Panc1 (cell line): Measurements from ENCODE around the gene CPNE7. TPM values are rescaled to one million over a fixed set of nuclear protein-coding genes. Genes with fewer than 3 reads are reported as not detected.

Experiments
- ATAC-seq: fragments of 200-7000 bp; cut with Tn5 transposase; 2 replicates; pipeline ENCODE4 v1.9.1; 2020; ENCODE audit warnings: mild to moderate bottlenecking, moderate library complexity
- BruUV-seq: library from RNA; stranded (reverse); fragments of 400-500 nt; replicated peaks from 2 replicates; lab custom pipeline; 2021; lab: Mats Ljungman, UMichigan
- CTCF ChIA-PET: fragments of 300-600 bp; sonication (Branson Sonifier 250); formaldehyde crosslinking; loops from one replicate; lab custom pipeline; 2022; ENCODE audit warnings: antibody characterized with exemption; lab: Charles Lee
- POLR2A ChIA-PET: fragments of 300-600 bp; sonication (Branson Sonifier 250); formaldehyde crosslinking; loops from one replicate; lab custom pipeline; 2022; ENCODE audit warnings: antibody characterized with exemption; lab: Charles Lee
- DNase-seq: peaks from one replicate; pipeline ENCODE4 v3.0.0-alpha.2; 2010; ENCODE audit warnings: low read depth, low spot score
- H3K27ac ChIP-seq: 2 replicates; pipeline ENCODE4 v1.5.1; 2011; ENCODE audit warnings: mild to moderate bottlenecking, low read length, inconsistent platforms
- H3K27me3 ChIP-seq: fragments of 200-500 bp; sonication (Bioruptor generic); 2 replicates; pipeline ENCODE4 v1.6.0; 2014; ENCODE audit warnings: low read length, inconsistent platforms; ENCODE audit not compliant: control insufficient read depth, insufficient read depth
- H3K36me3 ChIP-seq: fragments of 200-500 bp; sonication (Bioruptor generic); 2 replicates; pipeline ENCODE4 v1.5.1; 2014; ENCODE audit warnings: inconsistent platforms, mild to moderate bottlenecking, low read length, moderate library complexity; ENCODE audit not compliant: control insufficient read depth, insufficient read depth
- H3K4me1 ChIP-seq: 2 replicates; pipeline ENCODE4 v1.5.1; 2011; ENCODE audit warnings: inconsistent platforms, mild to moderate bottlenecking, low read length, moderate library complexity; ENCODE audit not compliant: control insufficient read depth, insufficient read depth
- H3K4me3 ChIP-seq, 2 experiments: 2 replicates each; pipeline ENCODE4 v1.5.1; 2011 to 2012; ENCODE audit warnings: low read depth in 2 of 2, low read length in 2 of 2, mild to moderate bottlenecking in 2 of 2, inconsistent platforms in 1 of 2, moderate library complexity in 1 of 2
- H3K9me3 ChIP-seq: fragments of 200-500 bp; sonication (Bioruptor generic); 2 replicates; pipeline ENCODE4 v1.5.1; 2014; ENCODE audit warnings: low read depth, mild to moderate bottlenecking, inconsistent platforms, low read length, moderate library complexity; ENCODE audit not compliant: control insufficient read depth, insufficient read depth
- CTCF ChIP-seq: fragments of 450-650 bp; IDR thresholded peaks from 2 replicates; pipeline ENCODE4 v1.5.1; 2017; ENCODE audit warnings: mild to moderate bottlenecking
- POLR2AphosphoS5 ChIP-seq: IDR thresholded peaks from 2 replicates; pipeline ENCODE4 v1.6.1; 2012; ENCODE audit warnings: mild to moderate bottlenecking, low read depth, low read length, moderate library complexity
- SIN3A ChIP-seq: IDR thresholded peaks from 2 replicates; pipeline ENCODE4 v1.6.1; 2012; ENCODE audit warnings: low read depth, mild to moderate bottlenecking, low read length, moderate library complexity, borderline replicate concordance; ENCODE audit not compliant: insufficient read depth
- TCF7L2 ChIP-seq: IDR thresholded peaks from 2 replicates; pipeline ENCODE4 v1.6.1; 2011; ENCODE audit warnings: mild to moderate bottlenecking, low read depth, low read length, inconsistent platforms
- in situ Hi-C: cut with HindIII; loops from 2 replicates; pipeline ENCODE4 v1.10.0; 2016; ENCODE audit warnings: low sequenced_read_pairs, low pct_unique_long_range_greater_than_20kb
- intact Hi-C: fragments of 100-400 bp; cut with micrococcal nuclease; formaldehyde crosslinking; loops from one replicate; pipeline ENCODE4 v1.10.0; 2022; ENCODE audit not compliant: unreplicated experiment
- total RNA-seq: library from RNA; stranded (reverse); gene quantifications from one replicate; pipeline ENCODE4 v1.2.1, GENCODE V29; 2021; ENCODE audit not compliant: unreplicated experiment
- TF ChIP-seq, protein P1 (sequence below), 2 experiments: IDR thresholded peaks; 2 replicates each; pipeline ENCODE4 v1.6.1; 2011 to 2012; ENCODE audit warnings: low read depth in 2 of 2, control low read depth in 1 of 2, low read length in 1 of 2, mild to moderate bottlenecking in 1 of 2, moderate library complexity in 1 of 2; ENCODE audit not compliant: insufficient read depth in 1 of 2

The CPNE7 gene
- total RNA-seq, 1 experiment from 2014 or later, result 32.7 TPM

DNA sequence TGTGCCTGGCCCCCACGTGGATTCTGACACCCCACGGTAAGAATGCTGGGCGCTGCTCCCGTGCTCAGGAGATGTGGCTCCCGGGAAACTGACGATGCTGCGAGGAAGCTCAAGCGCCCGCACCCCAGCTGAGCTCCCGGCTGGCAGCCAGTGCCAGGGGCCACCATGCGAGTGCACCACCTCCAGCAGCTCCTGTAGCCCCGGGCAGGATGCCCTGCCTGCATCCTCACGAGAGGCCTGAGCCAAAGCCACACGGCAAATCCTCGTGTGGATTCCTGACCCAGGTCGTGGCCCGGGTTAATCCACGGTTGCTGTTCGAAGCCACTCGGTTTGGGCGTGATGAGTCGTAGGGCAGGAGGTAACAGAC, 26.3 kb downstream of the CPNE7 start:
- POLR2A ChIA-PET, result no interaction called here
- ATAC-seq (no peak; the same call in 1 of the 2 replicates), DNase-seq (no peak)
- H3K36me3 ChIP-seq, result no peaks in the 10 kb centered on the region
- TF ChIP-seq TCF7L2 (no peak), CTCF (no peak), POLR2AphosphoS5 (no peak), SIN3A (no peak)
- TF ChIP-seq, protein P1, sequence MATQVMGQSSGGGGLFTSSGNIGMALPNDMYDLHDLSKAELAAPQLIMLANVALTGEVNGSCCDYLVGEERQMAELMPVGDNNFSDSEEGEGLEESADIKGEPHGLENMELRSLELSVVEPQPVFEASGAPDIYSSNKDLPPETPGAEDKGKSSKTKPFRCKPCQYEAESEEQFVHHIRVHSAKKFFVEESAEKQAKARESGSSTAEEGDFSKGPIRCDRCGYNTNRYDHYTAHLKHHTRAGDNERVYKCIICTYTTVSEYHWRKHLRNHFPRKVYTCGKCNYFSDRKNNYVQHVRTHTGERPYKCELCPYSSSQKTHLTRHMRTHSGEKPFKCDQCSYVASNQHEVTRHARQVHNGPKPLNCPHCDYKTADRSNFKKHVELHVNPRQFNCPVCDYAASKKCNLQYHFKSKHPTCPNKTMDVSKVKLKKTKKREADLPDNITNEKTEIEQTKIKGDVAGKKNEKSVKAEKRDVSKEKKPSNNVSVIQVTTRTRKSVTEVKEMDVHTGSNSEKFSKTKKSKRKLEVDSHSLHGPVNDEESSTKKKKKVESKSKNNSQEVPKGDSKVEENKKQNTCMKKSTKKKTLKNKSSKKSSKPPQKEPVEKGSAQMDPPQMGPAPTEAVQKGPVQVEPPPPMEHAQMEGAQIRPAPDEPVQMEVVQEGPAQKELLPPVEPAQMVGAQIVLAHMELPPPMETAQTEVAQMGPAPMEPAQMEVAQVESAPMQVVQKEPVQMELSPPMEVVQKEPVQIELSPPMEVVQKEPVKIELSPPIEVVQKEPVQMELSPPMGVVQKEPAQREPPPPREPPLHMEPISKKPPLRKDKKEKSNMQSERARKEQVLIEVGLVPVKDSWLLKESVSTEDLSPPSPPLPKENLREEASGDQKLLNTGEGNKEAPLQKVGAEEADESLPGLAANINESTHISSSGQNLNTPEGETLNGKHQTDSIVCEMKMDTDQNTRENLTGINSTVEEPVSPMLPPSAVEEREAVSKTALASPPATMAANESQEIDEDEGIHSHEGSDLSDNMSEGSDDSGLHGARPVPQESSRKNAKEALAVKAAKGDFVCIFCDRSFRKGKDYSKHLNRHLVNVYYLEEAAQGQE (IDR thresholded peaks at IDR 0.05; ENCODE audit: insufficient read depth in 1 of 2, low read depth in 2 of 2, low read length in 1 of 2), result no peak
- no peak overlapping the region for H3K4me3 ChIP-seq
- peak overlapping the region; percentile 34 for H3K27ac ChIP-seq
- in situ Hi-C loops, result no loop called here
- intact Hi-C loops, result loop anchor here (5.0 kb wide), 1 partner anchor 40 kb away; no protein-coding TSS in a partner anchor
- no peaks in the 10 kb centered on the region for H3K9me3 ChIP-seq
- no peaks in the 10 kb centered on the region for H3K27me3 ChIP-seq
- BruUV-seq, result no TSS peak
- CTCF ChIA-PET, result interaction anchor here (0.7 to 1.6 kb wide), 2 partner anchors 13 to 38 kb away, joined by 6 to 8 read pairs; no protein-coding TSS in a partner anchor
- peaks cover 6% of the 10 kb centered on the region for H3K4me1 ChIP-seq

DNA sequence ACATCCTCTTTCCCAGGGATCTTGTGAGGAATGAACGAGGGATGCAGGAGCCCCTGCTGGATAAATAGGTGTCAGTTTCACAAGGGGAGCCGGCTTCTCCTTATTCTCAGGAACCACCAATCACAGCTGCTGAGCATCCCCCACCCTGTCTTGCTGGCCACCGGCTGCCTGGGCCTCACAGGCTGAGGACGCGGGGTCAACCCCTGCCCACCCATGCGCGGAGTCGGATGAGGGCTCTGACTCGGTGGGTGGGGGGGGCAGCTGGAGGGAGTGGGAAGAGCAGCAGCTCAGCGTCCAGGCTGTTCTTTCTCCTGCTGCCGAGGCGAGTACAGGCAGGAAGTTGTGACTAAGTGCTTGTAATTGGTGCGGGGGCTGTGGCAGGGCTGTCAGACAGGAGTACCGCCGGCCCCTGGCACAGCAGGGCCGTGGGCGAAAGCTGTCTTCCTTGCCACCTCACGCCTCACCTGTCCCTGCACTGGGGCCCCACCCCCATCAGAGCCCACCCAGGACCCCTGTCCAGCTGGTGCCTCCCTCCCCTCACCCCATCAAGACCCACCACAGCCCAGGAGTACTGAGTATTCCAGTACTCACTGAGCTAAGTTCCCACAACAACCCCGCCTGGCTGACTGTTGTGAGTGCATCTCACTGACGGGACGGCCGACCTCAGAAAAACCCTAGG, 26.9 kb downstream of the CPNE7 start:
- ChIA-PET POLR2A (no interaction called here), CTCF (interaction anchor here (1.6 kb wide), 1 partner anchor 13 kb away, joined by 8 read pairs; no protein-coding TSS in a partner anchor)
- DNase-seq (no peak), ATAC-seq (peak; percentile 87)
- TF ChIP-seq, protein P1 (IDR thresholded peaks at IDR 0.05; ENCODE audit: insufficient read depth in 1 of 2, low read depth in 2 of 2, low read length in 1 of 2), result no peak
- TF ChIP-seq SIN3A (no peak), TCF7L2 (no peak), POLR2AphosphoS5 (no peak), CTCF (no peak)
- Histone ChIP-seq H3K36me3 (no peaks in the 10 kb centered on the region), H3K27ac (peak overlapping the region; percentile 34), H3K9me3 (no peaks in the 10 kb centered on the region), H3K27me3 (no peaks in the 10 kb centered on the region), H3K4me1 (peaks cover 6% of the 10 kb centered on the region), H3K4me3 (peak overlapping the region in 1 of 2 experiments; percentile 5; a peak in 1 of 4 replicates)
- in situ Hi-C loops, result no loop called here
- intact Hi-C loops, result loop anchor here (5.0 kb wide), 1 partner anchor 40 kb away; no protein-coding TSS in a partner anchor
- BruUV-seq, result no TSS peak
